Panc1 (cell line): ENCODE data around the gene ITK. TPM values are rescaled to one million over a fixed set of nuclear protein-coding genes. Genes with fewer than 3 reads are reported as not detected.

ENCODE experiments used
- ATAC-seq: fragments of 200-7000 bp; cut with Tn5 transposase; 2 replicates; pipeline ENCODE4 v1.9.1; 2020; ENCODE audit warnings: mild to moderate bottlenecking, moderate library complexity
- BruUV-seq: library from RNA; stranded (reverse); fragments of 400-500 nt; replicated peaks from 2 replicates; lab custom pipeline; 2021; lab: Mats Ljungman, UMichigan
- CTCF ChIA-PET: fragments of 300-600 bp; sonication (Branson Sonifier 250); formaldehyde crosslinking; loops from one replicate; lab custom pipeline; 2022; ENCODE audit warnings: antibody characterized with exemption; lab: Charles Lee
- POLR2A ChIA-PET: fragments of 300-600 bp; sonication (Branson Sonifier 250); formaldehyde crosslinking; loops from one replicate; lab custom pipeline; 2022; ENCODE audit warnings: antibody characterized with exemption; lab: Charles Lee
- DNase-seq: peaks from one replicate; pipeline ENCODE4 v3.0.0-alpha.2; 2010; ENCODE audit warnings: low read depth, low spot score
- H3K27ac ChIP-seq: 2 replicates; pipeline ENCODE4 v1.5.1; 2011; ENCODE audit warnings: mild to moderate bottlenecking, low read length, inconsistent platforms
- H3K27me3 ChIP-seq: fragments of 200-500 bp; sonication (Bioruptor generic); 2 replicates; pipeline ENCODE4 v1.6.0; 2014; ENCODE audit warnings: low read length, inconsistent platforms; ENCODE audit not compliant: control insufficient read depth, insufficient read depth
- H3K36me3 ChIP-seq: fragments of 200-500 bp; sonication (Bioruptor generic); 2 replicates; pipeline ENCODE4 v1.5.1; 2014; ENCODE audit warnings: inconsistent platforms, mild to moderate bottlenecking, low read length, moderate library complexity; ENCODE audit not compliant: control insufficient read depth, insufficient read depth
- H3K4me1 ChIP-seq: 2 replicates; pipeline ENCODE4 v1.5.1; 2011; ENCODE audit warnings: inconsistent platforms, mild to moderate bottlenecking, low read length, moderate library complexity; ENCODE audit not compliant: control insufficient read depth, insufficient read depth
- H3K4me3 ChIP-seq, 2 experiments: 2 replicates each; pipeline ENCODE4 v1.5.1; 2011 to 2012; ENCODE audit warnings: low read depth in 2 of 2, low read length in 2 of 2, mild to moderate bottlenecking in 2 of 2, inconsistent platforms in 1 of 2, moderate library complexity in 1 of 2
- H3K9me3 ChIP-seq: fragments of 200-500 bp; sonication (Bioruptor generic); 2 replicates; pipeline ENCODE4 v1.5.1; 2014; ENCODE audit warnings: low read depth, mild to moderate bottlenecking, inconsistent platforms, low read length, moderate library complexity; ENCODE audit not compliant: control insufficient read depth, insufficient read depth
- CTCF ChIP-seq: fragments of 450-650 bp; IDR thresholded peaks from 2 replicates; pipeline ENCODE4 v1.5.1; 2017; ENCODE audit warnings: mild to moderate bottlenecking
- POLR2AphosphoS5 ChIP-seq: IDR thresholded peaks from 2 replicates; pipeline ENCODE4 v1.6.1; 2012; ENCODE audit warnings: mild to moderate bottlenecking, low read depth, low read length, moderate library complexity
- REST ChIP-seq, 2 experiments: IDR thresholded peaks; 2 replicates each; pipeline ENCODE4 v1.6.1; 2011 to 2012; ENCODE audit warnings: low read depth in 2 of 2, control low read depth in 1 of 2, low read length in 1 of 2, mild to moderate bottlenecking in 1 of 2, moderate library complexity in 1 of 2; ENCODE audit not compliant: insufficient read depth in 1 of 2
- SIN3A ChIP-seq: IDR thresholded peaks from 2 replicates; pipeline ENCODE4 v1.6.1; 2012; ENCODE audit warnings: low read depth, mild to moderate bottlenecking, low read length, moderate library complexity, borderline replicate concordance; ENCODE audit not compliant: insufficient read depth
- TCF7L2 ChIP-seq: IDR thresholded peaks from 2 replicates; pipeline ENCODE4 v1.6.1; 2011; ENCODE audit warnings: mild to moderate bottlenecking, low read depth, low read length, inconsistent platforms
- in situ Hi-C: cut with HindIII; loops from 2 replicates; pipeline ENCODE4 v1.10.0; 2016; ENCODE audit warnings: low sequenced_read_pairs, low pct_unique_long_range_greater_than_20kb
- intact Hi-C: fragments of 100-400 bp; cut with micrococcal nuclease; formaldehyde crosslinking; loops from one replicate; pipeline ENCODE4 v1.10.0; 2022; ENCODE audit not compliant: unreplicated experiment
- total RNA-seq: library from RNA; stranded (reverse); gene quantifications from one replicate; pipeline ENCODE4 v1.2.1, GENCODE V29; 2021; ENCODE audit not compliant: unreplicated experiment

The ITK gene
- total RNA-seq, 1 experiment from 2014 or later: 0.26 TPM

- in situ Hi-C loops: no loop called here
- CTCF ChIA-PET: no interaction called here
- no peak for ATAC-seq
- no peak for DNase-seq
- POLR2A ChIA-PET: no interaction called here
- Histone ChIP-seq H3K27me3 (peaks cover 5% of the 10 kb centered on the region), H3K36me3 (no peaks in the 10 kb centered on the region), H3K4me3 (no peak overlapping the region), H3K9me3 (no peaks in the 10 kb centered on the region), H3K4me1 (no peaks in the 10 kb centered on the region), H3K27ac (no peak overlapping the region)
- intact Hi-C loops: no loop called here
- BruUV-seq: no TSS peak
- TF ChIP-seq POLR2AphosphoS5: no peak
- no peak for TF ChIP-seq CTCF
- no peak for TF ChIP-seq SIN3A
- no peak for TF ChIP-seq TCF7L2
- TF ChIP-seq REST (IDR thresholded peaks at IDR 0.05; ENCODE audit: insufficient read depth in 1 of 2, low read depth in 2 of 2, low read length in 1 of 2): no peak
Measured at GRCh38 chr5:157295247-157295646, 114.6 kb downstream of the ITK start.

- no peak overlapping the region for H3K27ac ChIP-seq
- H3K36me3 ChIP-seq: no peaks in the 10 kb centered on the region
- DNase-seq (no peak), ATAC-seq (no peak)
- intact Hi-C loops: no loop called here
- TF ChIP-seq SIN3A: no peak
- no peak for TF ChIP-seq CTCF
- no peak for TF ChIP-seq POLR2AphosphoS5
- TF ChIP-seq TCF7L2: no peak
- no peak for TF ChIP-seq REST (IDR thresholded peaks at IDR 0.05; ENCODE audit: insufficient read depth in 1 of 2, low read depth in 2 of 2, low read length in 1 of 2)
- peaks cover 3% of the 10 kb centered on the region for H3K27me3 ChIP-seq
- POLR2A ChIA-PET: no interaction called here
- CTCF ChIA-PET: no interaction called here
- H3K4me3 ChIP-seq: no peak overlapping the region
- in situ Hi-C loops: no loop called here
- no peaks in the 10 kb centered on the region for H3K4me1 ChIP-seq
- H3K9me3 ChIP-seq: no peaks in the 10 kb centered on the region
- no TSS peak for BruUV-seq
Measured at GRCh38 chr5:157300564-157300963, 119.9 kb downstream of the ITK start.
